NCI-H2081 (cell line): ENCODE results near the gene MAD1L1.
"Not testable (repeated sequence)": the region's sequence is repeated elsewhere in the genome, so short reads cannot be mapped to it uniquely, and the experiment has no call there.

Experiments used
- DNase-seq, 2 experiments: peaks; one replicate each; lab custom pipeline; 2025; lab: John Stamatoyannopoulos, UW

MAD1L1 gene

DNA sequence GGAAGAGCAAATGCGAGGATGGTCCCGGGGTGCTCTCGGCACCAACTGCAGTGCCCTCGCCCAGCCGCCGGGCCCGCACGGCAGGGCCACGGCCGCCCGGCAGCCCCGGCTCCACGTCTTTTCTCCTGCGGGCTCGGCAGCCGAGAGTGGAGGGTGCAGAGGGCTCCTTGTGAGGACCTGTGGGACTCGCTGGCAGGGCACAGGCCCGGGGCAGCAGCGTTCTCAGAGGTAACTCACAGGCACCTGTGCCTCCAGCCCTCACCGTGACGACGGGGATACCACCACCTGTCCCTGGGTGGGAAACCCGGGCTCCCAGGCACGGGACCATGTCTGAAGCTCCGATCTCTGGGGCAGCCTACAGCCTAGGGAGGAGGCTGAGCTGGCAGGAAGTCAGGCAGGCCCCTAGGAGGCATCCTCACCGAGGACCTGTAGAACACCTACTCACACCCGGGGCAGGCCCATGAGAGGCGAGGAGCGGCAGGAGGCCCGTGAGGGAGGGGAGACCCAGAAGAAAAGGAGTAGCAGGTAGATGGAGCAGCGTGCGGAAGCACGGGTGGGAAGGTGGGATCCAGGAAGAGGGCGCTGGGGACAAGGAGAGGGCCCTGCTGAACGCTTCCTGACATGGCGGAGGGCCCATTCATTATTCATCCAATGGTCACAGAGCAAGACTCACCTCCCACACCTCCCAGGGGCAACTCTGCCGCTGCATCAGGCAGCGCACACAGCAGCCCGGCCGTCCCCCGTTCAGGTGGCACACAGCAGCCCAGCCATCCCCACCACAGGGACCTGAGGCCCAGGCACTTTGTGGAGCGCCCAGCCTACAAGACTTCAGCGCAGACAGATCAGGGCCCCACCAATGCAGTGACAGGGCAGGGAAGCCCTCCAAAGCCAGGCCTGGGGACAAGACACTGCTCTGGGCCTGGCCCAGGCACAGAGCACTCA is 244.9 kb downstream of the MAD1L1 start:
- DNase-seq, result no peak

DNA sequence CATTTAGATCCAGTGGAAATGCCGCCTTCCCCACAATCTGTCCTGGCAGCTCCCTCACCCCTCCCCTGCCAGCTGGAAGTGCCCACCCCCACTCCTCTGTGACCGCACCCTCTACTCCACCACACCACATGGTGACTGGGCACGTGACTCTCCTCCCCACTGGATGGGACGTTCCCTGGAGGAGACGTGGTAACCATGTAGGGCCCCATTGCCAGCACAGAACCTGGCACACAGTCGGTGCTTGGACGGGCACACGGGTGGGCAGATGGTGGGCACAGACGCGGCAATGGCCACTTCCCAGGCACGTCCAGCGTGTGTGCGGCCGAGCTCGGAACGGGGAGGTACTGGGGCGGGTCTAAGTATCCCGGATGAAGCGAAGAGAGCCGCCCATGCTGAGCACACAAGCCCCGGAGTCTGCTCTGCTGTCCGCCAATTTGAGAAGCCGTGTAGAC is 245.6 kb downstream of the MAD1L1 start:
- DNase-seq, result no peak

DNA sequence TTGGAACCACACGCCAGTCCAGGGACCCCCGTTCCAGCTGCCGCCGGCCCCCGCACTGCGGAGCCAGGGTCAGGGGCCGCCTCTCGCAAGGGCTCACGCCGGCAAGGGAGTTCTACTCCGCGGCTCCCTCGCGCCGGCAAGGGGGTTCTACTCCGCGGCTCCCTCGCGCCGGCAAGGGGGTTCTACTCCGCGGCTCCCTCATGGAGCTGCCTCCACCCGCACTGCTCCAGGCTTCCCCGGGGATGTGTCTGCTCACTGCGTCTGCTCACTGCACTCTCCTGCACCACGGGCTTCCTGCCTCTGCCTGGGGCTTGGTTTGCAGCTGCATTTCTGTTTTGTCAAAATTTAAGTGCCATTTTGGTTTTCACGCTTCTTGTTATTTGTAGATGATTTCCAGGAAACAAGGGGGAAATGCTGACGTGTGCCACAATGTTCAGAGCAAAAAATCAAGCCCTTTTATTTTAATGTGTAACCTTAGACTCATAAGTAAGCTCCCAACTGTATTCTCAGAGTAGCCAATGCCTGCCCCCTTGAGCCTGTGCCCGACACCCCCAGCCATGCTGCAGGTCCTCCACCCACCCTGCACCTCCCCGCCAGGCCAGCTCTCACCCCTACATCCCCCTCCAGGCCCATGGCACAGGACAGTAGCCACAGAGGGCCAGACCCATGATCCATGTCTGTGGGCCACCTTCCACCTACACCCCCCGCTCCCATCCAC is 246.2 kb downstream of the MAD1L1 start:
- no peak for DNase-seq

DNA sequence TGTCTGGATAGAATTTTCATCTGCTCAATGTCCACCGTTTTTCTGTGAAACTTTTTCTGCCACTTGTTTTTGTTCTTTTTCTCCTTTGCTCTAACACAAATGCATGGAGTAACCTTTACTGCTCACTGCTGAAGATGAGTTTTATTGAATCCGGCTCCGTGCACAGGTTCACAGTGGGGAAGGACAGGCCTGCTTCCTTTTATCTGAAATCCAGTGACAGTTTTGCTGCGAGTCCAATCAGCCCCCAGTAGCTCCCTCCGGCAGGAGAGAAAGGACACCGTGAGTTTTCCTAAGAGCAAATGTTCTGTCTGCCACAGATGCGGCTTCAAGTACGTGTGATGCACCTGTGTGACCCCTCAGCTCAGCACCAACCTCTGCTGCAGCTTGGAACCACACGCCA is 246.8 kb downstream of the MAD1L1 start:
- no peak for DNase-seq

DNA sequence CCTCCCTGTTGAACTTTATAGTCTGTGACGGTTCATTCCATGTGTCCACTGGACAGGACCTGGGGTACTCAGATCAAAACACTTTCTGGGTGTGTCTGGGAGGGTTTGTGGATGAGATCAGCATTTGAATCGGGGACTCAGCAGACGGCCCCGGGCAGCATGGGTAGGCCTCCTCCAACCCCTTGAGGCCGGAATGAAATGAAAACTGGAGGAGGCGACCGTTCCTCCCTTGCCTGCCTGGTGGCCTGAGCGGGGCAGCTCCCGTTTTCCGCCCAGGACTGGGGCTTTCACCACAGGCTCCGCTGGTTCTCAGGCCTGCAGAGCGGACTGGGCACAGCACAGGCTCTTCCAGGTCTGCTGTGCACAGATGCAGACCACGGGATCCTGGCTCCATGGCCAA is 247.7 kb downstream of the MAD1L1 start:
- no peak for DNase-seq

DNA sequence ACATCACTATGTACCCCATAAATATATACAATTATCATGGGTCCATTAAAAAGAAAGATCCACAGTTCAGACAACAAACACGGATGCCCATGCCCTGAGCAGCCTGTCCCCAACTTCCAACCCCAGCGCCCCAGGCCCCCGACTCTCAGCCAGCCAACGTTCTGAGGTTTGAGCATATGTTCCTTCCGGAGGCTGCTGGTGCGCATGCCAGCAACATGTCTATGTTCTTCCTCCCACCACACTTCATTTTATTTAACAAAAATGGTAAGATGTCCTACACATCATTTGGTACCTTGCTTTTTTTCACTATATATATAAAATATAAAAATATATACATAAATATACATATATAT is 250.9 kb downstream of the MAD1L1 start:
- no peak for DNase-seq

DNA sequence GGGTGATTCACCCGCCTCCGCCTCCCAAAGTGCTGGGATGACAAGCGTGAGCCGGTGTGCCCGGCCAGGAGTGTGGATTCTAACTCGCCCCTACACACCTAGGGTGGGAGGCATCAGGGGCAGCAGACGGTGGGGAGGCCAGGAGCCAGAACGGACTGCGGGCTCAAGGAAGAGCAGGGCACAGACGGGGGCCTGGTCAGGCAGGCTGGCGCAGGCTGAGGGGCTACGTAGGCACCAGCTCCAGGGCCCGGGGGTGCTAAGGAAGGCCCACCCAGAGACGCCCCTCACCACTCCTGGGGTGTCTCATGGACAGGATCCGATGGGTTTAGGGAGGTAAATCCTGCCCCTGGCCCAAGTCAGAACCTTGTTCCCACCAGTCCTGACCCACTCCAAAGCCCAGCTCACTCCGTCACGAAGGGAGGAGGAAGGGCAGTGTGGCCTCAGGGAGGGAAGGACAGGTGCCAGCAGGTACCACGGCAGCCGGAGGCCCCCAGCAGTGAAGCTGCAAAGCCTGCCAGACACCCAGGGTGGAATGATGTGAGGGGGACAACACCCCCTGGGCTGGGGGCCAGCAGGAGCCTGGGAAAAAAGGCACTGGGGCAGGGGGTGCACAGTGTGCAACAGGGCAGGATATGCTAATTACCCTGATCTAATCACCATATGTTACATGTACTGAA is 251.4 kb downstream of the MAD1L1 start:
- DNase-seq, result peak; percentile 15 to 47

DNA sequence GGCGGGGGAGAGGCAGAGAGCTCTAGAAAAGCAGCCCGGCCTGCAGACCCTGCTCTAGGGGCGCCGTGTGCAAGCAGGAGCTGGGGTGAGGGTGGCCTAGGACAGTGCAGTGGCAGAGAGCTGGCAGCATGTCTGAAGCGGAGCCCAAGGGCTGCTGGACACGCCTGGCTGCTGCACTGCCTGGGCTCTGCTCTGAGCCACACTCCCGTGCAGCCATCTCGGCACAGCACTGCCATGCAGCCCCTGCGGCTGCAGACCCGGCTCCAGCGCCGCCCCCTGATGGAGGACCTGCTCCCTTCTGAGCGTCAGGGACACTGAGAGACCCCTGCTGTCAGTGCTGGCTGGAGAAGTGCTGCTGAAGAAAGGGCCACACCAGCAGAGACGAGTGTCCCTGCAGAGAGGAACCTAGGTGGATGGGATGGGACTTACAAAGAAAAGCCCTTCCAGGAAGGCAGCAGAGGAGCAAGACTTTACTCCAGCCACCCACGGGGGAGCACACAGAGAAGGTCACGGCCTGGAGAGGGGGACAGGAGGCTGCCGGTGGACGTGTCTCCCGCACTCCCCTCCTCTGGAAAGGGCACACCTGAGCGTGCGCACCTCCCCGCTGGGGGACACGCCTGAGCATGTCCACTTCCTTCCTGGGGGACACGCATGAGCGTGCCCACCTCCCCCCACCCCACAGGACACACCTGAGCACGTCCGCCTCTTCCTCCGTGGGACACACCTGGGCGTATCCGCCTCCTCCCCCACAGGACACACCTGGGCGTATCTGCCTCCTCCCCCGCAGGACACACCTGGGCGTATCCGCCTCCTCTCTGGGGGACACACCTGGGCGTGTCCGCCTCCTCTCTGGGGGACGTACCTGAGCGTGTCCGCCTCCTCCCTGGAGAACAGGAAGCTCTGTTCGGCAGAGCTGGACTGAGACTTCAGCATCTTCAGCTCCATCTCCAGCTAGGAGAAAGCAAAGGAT is 252.9 kb downstream of the MAD1L1 start:
- no peak for DNase-seq

DNA sequence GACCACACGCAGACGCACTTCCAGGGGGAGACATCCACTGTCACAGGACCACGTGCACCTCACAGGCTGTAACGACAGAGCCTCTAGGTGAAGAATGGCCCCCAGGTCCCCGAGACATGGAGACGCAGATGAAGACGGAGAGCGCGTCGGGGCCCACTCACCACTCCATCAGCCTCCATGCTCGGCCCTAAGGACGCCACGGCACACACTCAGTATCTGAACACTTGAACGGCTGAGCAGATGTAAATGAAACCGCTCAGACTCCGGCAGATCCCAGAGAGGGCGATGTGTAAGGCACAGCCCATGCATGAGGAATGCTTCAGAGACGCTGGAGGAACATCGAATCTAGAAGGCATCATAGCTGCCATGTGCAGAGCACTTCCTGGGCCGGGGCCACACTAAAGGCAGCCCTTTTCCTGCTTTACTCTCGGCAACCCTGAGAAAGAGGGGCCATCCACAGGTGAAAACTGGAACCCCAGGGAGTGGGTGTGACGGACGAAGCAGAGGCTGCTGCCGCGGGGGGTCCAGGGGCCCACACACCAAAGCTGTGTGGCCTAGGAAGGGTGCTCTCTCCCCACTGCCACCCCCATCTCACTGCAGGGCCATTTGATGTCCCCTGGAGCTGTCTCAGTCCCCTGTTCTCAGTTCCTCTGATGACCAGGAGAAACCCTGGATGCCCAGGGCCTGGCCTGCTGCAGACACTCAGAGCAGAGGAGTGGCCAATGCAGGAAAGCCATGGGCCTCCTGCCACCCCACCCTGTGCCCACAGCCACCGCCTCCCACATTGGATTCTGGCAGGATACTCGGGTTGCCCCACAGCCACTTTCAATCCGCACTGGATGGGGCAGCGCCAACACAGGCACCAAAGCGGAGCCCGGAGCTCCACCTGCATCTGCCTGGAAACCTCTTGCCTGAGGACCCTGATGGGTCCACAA is 253.8 kb downstream of the MAD1L1 start:
- no peak for DNase-seq

DNA sequence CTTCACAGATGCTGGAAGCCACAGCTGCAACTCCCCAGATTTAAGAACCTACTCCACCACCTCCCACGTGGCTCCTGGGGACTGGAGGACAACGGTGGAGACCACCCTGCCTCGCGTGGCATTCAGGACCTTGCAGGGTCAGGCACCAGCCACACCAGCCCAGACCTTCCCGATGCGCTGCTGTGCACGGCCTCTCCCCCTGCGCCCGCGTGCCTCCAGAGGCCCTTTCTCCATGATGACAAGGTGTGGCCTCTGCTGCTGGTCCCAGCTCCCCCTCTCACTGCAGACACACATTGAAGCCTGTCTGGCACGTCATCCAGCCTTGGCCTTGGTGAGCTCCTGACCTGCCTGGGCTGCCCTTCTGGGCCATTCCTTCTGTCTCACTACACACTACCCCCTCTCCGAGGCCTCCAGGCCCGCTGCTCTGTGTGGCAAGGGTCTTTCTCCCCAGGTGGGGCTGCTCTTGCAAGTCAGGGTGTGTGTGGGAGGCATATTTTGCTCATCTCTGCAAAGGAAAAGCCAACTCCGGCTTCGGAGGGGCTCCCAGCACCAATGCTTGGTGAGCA is 254.8 kb downstream of the MAD1L1 start:
- no peak for DNase-seq

DNA sequence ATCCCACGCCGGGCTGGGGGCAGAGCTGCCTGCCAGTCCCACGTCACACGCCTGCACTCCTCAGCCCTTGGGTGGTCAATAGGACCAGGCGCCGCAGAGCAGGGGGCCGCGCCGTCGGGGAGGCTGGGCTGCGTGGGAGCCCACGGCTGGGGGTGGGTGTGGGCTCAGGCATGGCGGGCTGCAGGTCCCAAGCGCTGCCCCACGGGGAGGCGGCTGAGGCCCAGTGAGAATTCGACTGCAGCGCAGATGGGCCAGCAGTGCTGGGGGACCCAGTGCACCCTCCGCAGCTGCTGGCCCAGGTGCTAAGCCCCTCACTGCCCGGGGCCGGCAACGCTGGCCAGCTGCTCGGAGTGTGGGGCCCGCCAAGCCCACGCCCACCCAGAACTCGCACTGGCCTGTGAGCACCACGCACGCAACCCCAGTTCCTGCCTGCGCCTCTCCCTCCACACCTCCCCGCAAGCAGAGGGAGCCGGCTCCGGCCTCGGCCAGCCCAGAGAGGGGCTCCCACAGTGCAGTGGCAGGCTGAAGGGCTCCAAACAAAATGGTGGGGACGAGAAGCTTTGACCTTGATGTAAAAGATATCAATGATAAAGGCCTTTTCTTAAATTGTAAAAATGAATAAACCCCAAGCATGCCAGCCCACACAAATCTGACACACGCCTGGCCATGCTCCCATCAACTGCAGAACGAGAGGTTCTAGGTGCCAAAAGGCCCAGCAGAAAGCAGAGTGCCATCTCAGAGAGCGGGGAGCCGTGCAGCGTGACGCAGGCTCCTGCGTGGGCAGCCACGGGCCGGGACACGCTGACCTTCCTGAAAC is 255.5 kb downstream of the MAD1L1 start:
- no peak for DNase-seq

DNA sequence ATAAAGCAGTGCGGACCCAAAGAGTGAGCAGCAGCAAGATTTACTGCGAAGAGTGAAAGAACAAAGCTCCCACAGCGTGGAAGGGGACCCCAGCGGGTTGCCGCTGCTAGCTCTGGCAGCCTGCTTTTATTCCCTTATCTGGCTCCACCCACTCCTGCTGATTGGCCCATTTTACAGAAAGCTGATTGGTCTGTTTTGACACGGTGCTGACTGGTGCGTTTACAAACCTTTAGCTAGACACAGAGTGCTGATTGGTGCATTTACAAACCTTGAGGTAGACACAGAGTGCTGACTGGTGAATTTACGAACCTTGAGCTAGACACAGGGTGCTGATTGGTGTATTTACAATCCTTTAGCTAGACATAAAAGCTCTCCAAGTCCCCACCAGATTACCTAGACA is 256.2 kb downstream of the MAD1L1 start:
- DNase-seq, result not testable (repeated sequence)

DNA sequence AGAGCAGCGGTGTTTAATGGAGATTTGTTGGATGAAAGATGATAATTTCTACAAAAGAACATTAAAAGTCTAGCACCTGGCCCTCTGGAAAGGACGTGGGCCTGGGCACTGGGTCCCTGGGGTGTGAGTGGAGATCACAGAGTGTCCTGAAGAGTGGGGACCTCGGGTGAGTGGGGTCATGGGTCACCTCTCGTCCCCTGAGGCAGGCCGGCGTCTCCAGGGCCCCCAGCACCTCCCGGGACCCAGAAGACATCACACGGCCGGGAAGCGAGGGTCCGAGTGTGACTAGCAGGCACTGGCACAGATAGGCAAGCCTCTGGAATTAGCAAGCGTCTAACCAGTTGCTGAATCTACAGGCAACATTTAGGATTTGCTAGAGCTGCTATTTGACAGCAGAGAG is 257.2 kb downstream of the MAD1L1 start:
- no peak for DNase-seq

DNA sequence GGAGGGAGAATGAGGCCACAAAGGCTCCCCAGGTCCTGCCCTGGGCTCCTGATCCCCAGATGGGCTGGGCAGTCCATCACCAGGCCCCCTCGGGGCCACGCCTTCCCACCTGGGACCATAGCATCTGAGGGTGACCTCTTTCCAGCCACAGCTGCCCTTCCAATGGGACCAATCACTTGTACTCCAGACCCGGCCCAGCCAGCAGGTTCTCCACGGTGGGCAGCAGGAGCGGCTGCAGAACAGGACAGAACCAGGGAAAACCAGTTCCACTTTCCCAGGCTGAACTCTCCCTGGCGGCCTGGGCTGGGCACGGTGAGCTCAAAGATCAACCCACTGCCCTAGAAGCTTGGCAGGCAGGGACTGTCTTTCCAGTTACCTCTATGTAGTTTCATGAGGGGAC is 257.6 kb downstream of the MAD1L1 start:
- no peak for DNase-seq

DNA sequence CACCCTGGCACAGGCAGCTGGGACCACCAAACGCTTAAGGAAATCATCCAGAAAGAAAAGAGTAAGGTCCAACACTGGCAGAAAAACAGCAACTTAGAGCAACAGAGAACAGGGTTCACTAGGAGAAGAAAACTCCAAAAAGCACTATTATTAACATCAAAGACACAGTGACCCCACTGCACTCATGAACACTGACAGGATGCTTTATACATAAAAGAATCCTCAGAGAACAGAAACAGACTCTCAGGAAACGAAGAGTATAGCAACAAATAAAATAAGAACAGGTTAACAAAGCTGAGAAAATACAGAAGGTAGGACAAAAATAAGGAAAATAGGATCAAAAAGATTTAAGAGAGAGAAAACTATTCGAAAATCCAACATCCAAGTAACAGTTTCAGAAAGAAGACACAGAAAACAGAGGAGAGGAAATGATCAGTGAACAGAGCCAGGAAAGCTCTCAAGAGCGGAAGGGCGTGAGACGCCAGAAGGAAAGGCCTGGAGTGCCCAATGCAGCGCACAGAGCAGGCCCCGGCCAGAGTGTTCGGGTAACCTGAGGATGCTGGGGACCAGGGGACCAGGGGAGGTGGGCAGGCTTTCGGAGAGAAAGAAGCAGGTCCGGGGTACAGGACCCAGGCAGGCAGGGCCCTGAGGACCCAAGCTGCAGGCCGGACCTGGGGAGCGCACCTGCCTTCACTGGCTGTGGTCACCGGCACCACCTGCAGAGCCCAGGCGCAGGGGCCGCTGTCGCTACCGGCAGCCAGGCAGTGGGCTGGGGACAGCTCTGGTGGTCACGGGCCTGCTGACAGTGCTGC is 258.2 kb downstream of the MAD1L1 start:
- no peak for DNase-seq

DNA sequence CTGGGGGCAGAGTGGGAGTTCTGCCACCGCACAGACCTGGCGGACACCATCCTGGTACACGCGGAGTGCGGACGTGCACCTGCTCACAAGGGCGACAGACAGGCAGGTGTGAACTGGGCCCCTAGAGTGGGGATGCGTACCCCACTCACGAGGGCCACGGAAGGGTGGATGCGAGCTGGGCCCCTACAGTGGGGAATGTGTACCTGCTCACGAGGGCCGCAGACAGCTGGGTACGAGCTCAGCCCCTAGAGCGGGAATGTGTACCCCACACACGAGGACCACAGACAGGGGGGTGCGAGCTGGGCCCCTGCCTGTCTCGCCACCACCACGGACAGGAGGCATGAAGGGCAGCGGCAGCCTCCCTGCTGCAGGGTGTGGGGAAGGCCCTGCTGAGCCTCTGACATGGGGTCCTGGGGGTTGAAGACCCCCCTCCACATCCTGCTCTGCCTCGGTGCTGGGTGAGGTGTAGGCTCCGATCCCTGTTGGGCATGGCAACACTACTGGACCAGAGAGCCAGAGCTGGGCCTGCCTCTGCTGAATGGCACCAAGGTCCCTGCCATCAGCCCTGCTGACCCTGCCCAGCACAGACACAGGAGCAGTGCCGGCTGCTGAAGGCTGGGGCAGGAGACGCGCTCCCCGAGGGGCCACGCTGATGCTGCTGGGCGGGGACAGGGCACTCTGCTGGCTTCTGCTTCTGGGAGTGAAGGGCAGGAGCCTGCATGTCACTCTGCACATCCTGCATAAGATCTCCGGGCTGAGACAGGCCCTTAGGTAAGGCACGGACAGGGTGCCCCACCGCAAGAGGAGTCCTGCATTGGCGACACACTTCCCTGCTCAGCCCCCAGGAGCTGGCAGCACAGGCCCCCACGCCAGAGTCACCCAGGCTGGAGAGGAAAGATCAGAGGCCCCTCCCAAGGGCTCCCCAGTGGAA is 259.2 kb downstream of the MAD1L1 start:
- no peak for DNase-seq

DNA sequence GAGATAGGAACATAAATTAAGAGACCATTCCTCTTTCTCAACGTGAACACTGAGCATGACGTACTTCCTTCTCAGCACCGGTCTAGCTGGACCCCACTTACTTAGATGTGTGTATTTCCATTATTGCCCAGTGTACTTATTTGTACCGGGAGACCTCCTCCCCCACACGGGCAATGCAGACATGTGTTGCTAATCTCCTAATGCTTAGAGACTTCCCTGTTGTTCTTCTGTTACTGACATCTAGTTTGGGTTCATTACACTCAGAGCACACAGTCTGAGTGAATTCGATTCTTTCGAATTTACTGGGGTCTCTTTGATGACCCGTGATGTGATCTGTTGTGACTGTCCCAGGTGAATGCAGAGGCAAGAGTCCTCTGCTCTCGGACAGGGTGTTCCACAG is 260.0 kb downstream of the MAD1L1 start:
- DNase-seq, result no peak
